HEK293 (cell line): ENCODE results near the gene PRUNE2.

Experiments used
- CTCF ChIA-PET: fragments of 350-600 bp; formaldehyde crosslinking; extraction: SDS; loops from one replicate; lab custom pipeline; 2021; ENCODE audit warnings: antibody characterized with exemption; lab: Yijun Ruan, JAX
- POLR2A ChIA-PET: fragments of 300-600 bp; formaldehyde crosslinking; extraction: SDS; loops from one replicate; lab custom pipeline; 2020; ENCODE audit warnings: antibody characterized with exemption, inconsistent platforms; lab: Yijun Ruan, JAX
- H3K27ac ChIP-seq: fragments of 200-500 bp; sonication (Bioruptor generic); 2 replicates; pipeline ENCODE4 v1.5.1; 2014; ENCODE audit warnings: low read depth, low read length, control low read depth, inconsistent platforms; ENCODE audit errors: extremely low read depth
- H3K36me3 ChIP-seq, 2 experiments: fragments of 200-500 bp in 1 of 2; sonication (Bioruptor generic) in 1 of 2; 1 replicate in 1 of 2; 2 replicates in 1 of 2; pipeline ENCODE4 v1.5.1; 2014 to 2017; ENCODE audit warnings: inconsistent platforms in 2 of 2, low read length in 2 of 2; ENCODE audit not compliant: control insufficient read depth in 2 of 2, insufficient read depth in 1 of 2
- H3K4me1 ChIP-seq: fragments of 200-500 bp; sonication (Bioruptor generic); 2 replicates; pipeline ENCODE4 v1.5.1; 2014; ENCODE audit warnings: mild to moderate bottlenecking, low read length, inconsistent platforms; ENCODE audit not compliant: control insufficient read depth, insufficient read depth
- H3K4me3 ChIP-seq: 2 replicates; pipeline ENCODE4 v1.5.1; 2011; ENCODE audit warnings: low read depth, mild to moderate bottlenecking, control low read depth, low read length, moderate library complexity
- H3K9me3 ChIP-seq: fragments of 200-500 bp; sonication (Bioruptor generic); 2 replicates; pipeline ENCODE4 v1.5.1; 2014; ENCODE audit warnings: low read depth, low read length, inconsistent platforms; ENCODE audit not compliant: control insufficient read depth, insufficient read depth
- ZNF133 ChIP-seq: fragments of 450-650 bp; formaldehyde crosslinking; IDR thresholded peaks from 2 replicates; pipeline ENCODE4 v1.5.1; 2016; ENCODE audit warnings: missing biosample characterization, missing genetic modification characterization
- ZNF529 ChIP-seq: fragments of 450-650 bp; formaldehyde crosslinking; IDR thresholded peaks from 2 replicates; pipeline ENCODE4 v1.5.1; 2017; ENCODE audit warnings: missing genetic modification characterization, missing biosample characterization; ENCODE audit not compliant: insufficient replicate concordance
- ZNF544 ChIP-seq: fragments of 450-650 bp; formaldehyde crosslinking; IDR thresholded peaks from 2 replicates; pipeline ENCODE4 v1.5.0; 2017; ENCODE audit warnings: missing biosample characterization, missing genetic modification characterization
- ZNF600 ChIP-seq: fragments of 450-650 bp; formaldehyde crosslinking; IDR thresholded peaks from 2 replicates; pipeline ENCODE4 v1.5.1; 2016; ENCODE audit warnings: missing biosample characterization, missing genetic modification characterization
- ZSCAN16 ChIP-seq: fragments of 450-650 bp; formaldehyde crosslinking; IDR thresholded peaks from 2 replicates; pipeline ENCODE4 v1.5.1; 2016; ENCODE audit warnings: missing biosample characterization, missing genetic modification characterization
- ZXDB ChIP-seq: fragments of 450-650 bp; formaldehyde crosslinking; IDR thresholded peaks from 2 replicates; pipeline ENCODE4 v1.5.1; 2016; ENCODE audit warnings: missing biosample characterization, missing genetic modification characterization
- TF ChIP-seq, protein P1 (sequence below): fragments of 450-650 bp; formaldehyde crosslinking; IDR thresholded peaks from 2 replicates; pipeline ENCODE4 v1.5.1; 2016; ENCODE audit warnings: missing biosample characterization, missing genetic modification characterization, borderline replicate concordance
- TF ChIP-seq, protein P2 (sequence below): fragments of 450-650 bp; formaldehyde crosslinking; conservative IDR thresholded peaks from 2 replicates; pipeline ENCODE4 v1.5.1; 2016; ENCODE audit warnings: low read depth, missing biosample characterization, missing genetic modification characterization
- TF ChIP-seq, protein P3 (sequence below): fragments of 450-650 bp; formaldehyde crosslinking; IDR thresholded peaks from 2 replicates; pipeline ENCODE4 v1.5.1; 2016; ENCODE audit warnings: missing biosample characterization, missing genetic modification characterization
- TF ChIP-seq, protein P4 (sequence below): fragments of 450-650 bp; formaldehyde crosslinking; IDR thresholded peaks from 2 replicates; pipeline ENCODE4 v1.5.1; 2017; ENCODE audit warnings: missing biosample characterization, missing genetic modification characterization
- TF ChIP-seq, protein P5 (sequence below): fragments of 450-650 bp; formaldehyde crosslinking; IDR thresholded peaks from 2 replicates; pipeline ENCODE4 v1.5.1; 2017; ENCODE audit warnings: missing biosample characterization, missing genetic modification characterization
- TF ChIP-seq, protein P6 (sequence below): fragments of 450-650 bp; formaldehyde crosslinking; IDR thresholded peaks from 2 replicates; pipeline ENCODE4 v1.5.1; 2016; ENCODE audit warnings: missing biosample characterization, missing genetic modification characterization

Gene PRUNE2

DNA sequence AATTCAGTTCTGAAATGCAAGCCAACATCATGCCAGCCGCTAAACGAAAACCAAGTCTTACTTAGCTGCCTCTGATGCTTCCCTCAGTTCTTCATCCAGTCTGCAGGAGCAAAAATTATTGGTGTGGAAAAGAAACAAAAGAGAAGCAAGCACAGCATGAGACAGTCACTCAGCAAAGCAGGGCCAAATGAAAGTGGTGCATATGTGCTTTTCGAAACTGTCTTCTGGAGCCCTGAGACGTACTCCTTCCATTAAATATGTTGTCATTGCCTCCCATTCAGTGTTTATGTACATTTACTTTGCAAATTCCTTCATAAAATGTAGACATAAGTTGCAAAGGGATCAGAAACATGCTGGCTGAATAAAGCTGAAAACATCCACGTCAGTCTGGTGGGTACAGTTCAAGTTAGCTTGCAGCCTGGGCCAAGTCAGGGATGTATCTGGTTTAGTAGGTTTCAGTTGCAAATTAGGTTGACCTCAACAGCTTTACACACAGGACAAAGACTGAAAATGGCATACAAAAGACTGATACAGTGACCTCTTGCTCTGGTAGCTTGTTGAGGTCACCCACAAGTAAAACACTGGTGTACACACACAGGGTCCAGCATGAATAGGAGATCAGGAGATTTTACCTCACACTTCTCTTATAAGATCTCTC, 281.4 kb downstream of the PRUNE2 start (continued):
- TF ChIP-seq, protein P1, sequence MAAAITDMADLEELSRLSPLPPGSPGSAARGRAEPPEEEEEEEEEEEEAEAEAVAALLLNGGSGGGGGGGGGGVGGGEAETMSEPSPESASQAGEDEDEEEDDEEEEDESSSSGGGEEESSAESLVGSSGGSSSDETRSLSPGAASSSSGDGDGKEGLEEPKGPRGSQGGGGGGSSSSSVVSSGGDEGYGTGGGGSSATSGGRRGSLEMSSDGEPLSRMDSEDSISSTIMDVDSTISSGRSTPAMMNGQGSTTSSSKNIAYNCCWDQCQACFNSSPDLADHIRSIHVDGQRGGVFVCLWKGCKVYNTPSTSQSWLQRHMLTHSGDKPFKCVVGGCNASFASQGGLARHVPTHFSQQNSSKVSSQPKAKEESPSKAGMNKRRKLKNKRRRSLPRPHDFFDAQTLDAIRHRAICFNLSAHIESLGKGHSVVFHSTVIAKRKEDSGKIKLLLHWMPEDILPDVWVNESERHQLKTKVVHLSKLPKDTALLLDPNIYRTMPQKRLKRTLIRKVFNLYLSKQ (tag by site-specific recombination), result no peak
- TF ChIP-seq ZNF133 (tag by site-specific recombination), result no peak
- TF ChIP-seq, protein P2, sequence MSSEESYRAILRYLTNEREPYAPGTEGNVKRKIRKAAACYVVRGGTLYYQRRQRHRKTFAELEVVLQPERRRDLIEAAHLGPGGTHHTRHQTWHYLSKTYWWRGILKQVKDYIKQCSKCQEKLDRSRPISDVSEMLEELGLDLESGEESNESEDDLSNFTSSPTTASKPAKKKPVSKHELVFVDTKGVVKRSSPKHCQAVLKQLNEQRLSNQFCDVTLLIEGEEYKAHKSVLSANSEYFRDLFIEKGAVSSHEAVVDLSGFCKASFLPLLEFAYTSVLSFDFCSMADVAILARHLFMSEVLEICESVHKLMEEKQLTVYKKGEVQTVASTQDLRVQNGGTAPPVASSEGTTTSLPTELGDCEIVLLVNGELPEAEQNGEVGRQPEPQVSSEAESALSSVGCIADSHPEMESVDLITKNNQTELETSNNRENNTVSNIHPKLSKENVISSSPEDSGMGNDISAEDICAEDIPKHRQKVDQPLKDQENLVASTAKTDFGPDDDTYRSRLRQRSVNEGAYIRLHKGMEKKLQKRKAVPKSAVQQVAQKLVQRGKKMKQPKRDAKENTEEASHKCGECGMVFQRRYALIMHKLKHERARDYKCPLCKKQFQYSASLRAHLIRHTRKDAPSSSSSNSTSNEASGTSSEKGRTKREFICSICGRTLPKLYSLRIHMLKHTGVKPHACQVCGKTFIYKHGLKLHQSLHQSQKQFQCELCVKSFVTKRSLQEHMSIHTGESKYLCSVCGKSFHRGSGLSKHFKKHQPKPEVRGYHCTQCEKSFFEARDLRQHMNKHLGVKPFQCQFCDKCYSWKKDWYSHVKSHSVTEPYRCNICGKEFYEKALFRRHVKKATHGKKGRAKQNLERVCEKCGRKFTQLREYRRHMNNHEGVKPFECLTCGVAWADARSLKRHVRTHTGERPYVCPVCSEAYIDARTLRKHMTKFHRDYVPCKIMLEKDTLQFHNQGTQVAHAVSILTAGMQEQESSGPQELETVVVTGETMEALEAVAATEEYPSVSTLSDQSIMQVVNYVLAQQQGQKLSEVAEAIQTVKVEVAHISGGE (tag by site-specific recombination), result no peak
- TF ChIP-seq ZXDB (tag by site-specific recombination), result no peak
- TF ChIP-seq, all 188 proteins: peak for 0

DNA sequence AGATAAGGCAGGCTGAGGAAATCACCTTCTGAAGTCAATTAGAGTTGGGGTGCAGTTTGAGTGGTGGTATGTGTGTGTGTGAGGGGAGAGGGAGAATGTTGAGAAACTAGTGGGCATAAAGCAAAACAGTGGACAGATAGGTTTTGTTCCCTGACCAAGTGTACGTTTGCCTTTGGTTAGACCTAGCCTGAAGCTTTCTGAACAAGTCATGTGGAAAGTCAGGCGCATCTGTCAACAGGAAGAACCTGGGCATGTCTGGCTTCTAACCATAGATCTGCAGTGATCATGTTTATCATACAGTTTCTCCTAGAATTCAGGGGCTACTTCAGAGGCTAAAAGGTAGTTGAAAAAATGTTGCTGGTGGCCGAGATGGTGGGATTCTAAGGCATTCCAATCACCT, 284.9 kb downstream of the PRUNE2 start:
- ChIA-PET POLR2A (no interaction called here), CTCF (interaction anchor here (1.2 kb wide), 1 partner anchor 29 kb away, joined by 3 read pairs; no protein-coding TSS in a partner anchor)
- no peaks in the 10 kb centered on the region for H3K4me1 ChIP-seq
- TF ChIP-seq ZSCAN16, result no peak
- TF ChIP-seq, protein P3, sequence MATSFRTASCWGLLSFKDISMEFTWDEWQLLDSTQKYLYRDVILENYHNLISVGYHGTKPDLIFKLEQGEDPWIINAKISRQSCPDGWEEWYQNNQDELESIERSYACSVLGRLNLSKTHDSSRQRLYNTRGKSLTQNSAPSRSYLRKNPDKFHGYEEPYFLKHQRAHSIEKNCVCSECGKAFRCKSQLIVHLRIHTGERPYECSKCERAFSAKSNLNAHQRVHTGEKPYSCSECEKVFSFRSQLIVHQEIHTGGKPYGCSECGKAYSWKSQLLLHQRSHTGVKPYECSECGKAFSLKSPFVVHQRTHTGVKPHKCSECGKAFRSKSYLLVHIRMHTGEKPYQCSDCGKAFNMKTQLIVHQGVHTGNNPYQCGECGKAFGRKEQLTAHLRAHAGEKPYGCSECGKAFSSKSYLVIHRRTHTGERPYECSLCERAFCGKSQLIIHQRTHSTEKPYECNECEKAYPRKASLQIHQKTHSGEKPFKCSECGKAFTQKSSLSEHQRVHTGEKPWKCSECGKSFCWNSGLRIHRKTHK (tag by site-specific recombination), result no peak
- TF ChIP-seq, protein P4, sequence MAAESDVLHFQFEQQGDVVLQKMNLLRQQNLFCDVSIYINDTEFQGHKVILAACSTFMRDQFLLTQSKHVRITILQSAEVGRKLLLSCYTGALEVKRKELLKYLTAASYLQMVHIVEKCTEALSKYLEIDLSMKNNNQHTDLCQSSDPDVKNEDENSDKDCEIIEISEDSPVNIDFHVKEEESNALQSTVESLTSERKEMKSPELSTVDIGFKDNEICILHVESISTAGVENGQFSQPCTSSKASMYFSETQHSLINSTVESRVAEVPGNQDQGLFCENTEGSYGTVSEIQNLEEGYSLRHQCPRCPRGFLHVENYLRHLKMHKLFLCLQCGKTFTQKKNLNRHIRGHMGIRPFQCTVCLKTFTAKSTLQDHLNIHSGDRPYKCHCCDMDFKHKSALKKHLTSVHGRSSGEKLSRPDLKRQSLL, result no peak
- no peak for TF ChIP-seq ZNF600 (tag by site-specific recombination)
- TF ChIP-seq, protein P5, sequence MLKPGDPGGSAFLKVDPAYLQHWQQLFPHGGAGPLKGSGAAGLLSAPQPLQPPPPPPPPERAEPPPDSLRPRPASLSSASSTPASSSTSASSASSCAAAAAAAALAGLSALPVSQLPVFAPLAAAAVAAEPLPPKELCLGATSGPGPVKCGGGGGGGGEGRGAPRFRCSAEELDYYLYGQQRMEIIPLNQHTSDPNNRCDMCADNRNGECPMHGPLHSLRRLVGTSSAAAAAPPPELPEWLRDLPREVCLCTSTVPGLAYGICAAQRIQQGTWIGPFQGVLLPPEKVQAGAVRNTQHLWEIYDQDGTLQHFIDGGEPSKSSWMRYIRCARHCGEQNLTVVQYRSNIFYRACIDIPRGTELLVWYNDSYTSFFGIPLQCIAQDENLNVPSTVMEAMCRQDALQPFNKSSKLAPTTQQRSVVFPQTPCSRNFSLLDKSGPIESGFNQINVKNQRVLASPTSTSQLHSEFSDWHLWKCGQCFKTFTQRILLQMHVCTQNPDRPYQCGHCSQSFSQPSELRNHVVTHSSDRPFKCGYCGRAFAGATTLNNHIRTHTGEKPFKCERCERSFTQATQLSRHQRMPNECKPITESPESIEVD (tag by site-specific recombination), result no peak
- TF ChIP-seq ZNF529 (tag by site-specific recombination), result no peak
- TF ChIP-seq, protein P6, sequence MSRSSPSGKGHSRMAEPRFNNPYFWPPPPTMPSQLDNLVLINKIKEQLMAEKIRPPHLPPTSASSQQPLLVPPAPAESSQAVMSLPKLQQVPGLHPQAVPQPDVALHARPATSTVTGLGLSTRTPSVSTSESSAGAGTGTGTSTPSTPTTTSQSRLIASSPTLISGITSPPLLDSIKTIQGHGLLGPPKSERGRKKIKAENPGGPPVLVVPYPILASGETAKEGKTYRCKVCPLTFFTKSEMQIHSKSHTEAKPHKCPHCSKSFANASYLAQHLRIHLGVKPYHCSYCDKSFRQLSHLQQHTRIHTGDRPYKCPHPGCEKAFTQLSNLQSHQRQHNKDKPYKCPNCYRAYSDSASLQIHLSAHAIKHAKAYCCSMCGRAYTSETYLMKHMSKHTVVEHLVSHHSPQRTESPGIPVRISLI (tag by site-specific recombination), result no peak
- TF ChIP-seq ZNF544 (tag by site-specific recombination), result no peak
- H3K27ac ChIP-seq, result no peak overlapping the region
- no peaks in the 10 kb centered on the region for H3K36me3 ChIP-seq
- H3K9me3 ChIP-seq, result no peaks in the 10 kb centered on the region
- no peak overlapping the region for H3K4me3 ChIP-seq
